HG03460 (cell line): ENCODE data around the gene ABCB6.
"Not testable (repeated sequence)": the region's sequence is repeated elsewhere in the genome, so short reads cannot be mapped to it uniquely, and the experiment has no call there.

Source experiments
- ATAC-seq: cut with Tn5 transposase; IDR thresholded peaks from one replicate; pipeline ENCODE4 v1.9.1; 2021; ENCODE audit not compliant: unreplicated experiment

ABCB6 gene

DNA sequence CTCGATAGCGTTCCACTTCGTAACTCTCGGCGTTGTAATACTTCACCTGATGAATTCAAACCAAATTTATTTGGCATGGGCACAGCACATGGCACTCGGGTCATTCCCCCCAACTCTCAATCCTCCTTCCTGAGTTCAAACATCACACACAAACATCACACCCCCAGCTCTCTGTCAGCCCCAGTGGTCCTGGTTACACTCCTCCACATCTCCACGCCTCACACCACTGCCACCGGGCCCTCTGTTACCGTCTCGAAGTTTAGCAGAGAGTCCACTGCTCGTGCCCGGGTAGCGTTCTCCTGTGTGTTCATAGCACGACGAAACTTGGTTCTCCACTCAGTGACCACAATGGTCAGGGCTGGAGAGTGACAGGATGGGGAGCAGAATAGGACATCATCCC lies 4.6 kb downstream of the ABCB6 start:
- ATAC-seq = no peak

DNA sequence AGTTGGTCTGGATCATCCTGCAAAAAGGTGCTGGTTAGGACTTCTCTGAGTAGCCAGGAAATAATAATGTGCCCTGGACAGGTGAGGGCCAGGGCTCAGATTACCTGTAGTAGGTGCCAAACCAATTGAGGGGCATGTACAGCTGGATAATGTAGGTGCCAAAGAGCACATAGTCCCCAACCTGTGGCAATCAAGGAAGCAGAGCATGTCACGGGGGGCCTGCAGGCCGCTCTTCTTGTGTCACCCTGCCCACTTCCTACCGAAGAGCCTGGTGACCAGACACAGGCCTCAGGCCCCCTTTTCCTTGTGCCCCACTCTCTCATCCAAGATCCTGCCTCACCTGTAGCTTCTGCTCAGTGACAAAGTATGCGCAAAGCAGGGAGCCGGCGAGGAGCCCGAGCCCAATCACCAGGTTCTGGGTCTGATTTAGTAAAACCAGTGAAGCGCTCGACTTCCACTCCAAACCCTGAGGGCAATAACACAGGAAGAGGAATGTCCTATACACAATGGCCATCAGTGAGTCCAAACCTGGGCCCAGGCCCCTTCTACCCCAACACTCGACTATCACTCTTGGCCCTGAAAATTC lies 5.2 kb downstream of the ABCB6 start:
- ATAC-seq = no peak

DNA sequence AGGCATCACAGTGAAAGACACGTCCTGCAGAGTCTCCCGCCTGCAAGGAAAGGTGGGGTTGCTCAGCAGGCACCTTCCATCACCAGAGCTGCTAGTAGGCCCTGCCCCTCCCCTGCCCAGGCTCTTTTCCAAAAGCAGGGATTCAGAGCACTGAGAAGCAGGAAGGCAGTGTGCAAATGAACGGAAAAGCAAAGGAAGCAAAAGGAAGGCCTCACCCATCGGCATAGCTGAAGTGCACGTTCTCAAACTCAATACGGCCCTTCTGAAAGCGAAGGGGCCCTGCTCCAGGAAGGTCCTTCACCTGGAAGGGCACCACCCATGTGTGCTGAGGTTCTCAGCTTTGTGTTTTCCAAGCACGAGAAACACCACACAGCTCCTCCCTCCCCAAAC lies 5.7 kb downstream of the ABCB6 start:
- no peak for ATAC-seq

DNA sequence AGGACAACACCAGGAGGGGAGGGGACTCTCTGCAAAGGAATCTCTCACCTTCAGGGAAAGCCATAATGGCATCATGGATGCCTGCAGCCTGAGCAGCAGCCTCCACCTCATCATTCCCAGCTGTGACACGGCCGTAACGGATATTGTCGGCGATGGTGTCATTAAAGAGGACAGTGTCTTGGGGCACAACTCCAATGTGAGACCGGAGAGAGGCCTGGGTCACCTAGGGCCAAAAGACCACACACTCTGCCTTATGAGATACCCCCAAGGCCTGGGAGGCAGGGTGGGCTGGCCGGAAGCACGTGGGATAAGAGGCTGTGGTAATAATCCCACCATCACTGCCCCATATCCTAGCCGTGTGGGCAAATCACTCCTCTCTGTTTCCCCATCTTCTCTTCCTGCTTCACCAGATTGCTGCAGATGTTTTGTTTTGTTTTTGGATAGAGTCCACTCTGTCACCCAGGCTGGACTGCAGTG lies 7.8 kb downstream of the ABCB6 start:
- ATAC-seq = no peak

DNA sequence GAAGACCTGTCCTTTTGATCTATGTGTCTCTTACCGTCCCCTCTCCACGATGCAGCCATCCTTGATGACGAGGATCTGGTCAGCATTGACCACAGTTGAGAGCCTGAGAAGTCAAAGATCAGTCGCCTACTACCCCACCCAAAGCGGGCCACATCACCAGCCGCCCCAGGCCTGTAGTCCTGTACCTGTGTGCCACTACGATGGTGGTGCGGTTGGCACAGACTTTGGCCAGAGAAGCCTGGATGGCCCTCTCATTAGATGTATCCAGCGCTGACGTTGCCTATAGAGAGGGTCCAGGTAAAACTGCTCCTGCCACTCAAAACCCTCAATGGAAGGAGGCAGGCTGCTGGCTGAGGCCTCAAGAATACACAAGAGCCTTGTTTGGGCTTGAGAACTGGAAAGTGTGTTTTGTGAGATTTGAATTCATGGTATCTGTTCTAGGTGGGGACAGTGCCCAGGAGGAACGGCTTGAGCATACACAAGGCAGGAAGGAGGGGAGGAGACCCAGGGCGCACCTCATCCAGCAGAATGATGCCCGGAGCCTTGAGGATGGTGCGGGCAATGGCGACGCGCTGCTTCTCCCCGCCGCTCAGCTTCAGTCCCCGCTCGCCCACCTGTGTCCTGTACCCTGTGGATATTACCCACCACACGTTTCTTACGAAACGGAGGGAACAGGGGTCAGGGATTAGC lies 8.4 kb downstream of the ABCB6 start:
- no peak for ATAC-seq

DNA sequence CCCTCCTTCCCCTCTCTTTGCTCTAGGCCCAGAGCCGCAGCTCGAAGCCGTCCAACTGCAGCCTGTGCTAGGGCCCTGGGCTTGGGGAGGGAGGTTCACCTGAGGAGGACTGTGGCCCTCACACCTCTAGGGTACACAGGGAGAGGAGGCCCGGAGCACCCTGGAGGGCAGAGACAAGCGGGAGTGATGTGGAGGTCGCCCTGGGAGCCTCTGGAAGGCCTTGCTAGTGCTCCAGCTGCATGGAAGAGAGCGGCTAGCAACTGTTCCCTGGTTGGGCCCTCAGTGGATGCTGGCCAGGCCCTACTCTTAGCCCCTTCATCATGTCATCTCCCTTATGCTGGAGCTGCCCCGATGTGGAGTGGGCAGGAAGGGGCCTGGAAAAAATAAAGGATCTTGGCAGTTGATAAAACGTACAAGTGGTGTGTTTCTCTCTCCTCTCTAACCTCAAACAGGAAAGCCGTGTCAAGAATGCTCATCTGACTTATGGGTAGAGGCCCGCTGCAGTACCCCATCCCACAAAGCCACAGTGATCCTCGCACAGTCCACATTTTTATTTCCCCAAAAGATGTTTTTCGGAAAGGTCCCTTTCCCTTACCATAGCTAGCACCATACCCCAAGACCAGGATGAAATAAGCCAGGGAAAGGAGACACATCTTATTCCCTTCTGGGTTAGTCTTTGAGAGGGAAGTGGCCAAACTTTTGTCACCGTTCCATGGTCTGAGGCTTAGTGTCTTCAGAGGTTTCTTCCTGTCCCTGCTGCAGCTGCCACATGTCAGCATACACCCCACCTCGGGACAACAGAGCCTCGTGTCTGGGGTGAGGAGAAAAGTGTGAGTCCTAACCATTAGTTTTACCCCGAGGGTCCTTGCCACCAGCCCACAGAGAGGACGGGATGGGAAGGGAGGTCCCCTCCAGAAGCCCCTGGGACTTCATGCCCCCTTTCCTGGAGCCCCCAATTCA lies 9.2 kb downstream of the ABCB6 start:
- no peak for ATAC-seq

DNA sequence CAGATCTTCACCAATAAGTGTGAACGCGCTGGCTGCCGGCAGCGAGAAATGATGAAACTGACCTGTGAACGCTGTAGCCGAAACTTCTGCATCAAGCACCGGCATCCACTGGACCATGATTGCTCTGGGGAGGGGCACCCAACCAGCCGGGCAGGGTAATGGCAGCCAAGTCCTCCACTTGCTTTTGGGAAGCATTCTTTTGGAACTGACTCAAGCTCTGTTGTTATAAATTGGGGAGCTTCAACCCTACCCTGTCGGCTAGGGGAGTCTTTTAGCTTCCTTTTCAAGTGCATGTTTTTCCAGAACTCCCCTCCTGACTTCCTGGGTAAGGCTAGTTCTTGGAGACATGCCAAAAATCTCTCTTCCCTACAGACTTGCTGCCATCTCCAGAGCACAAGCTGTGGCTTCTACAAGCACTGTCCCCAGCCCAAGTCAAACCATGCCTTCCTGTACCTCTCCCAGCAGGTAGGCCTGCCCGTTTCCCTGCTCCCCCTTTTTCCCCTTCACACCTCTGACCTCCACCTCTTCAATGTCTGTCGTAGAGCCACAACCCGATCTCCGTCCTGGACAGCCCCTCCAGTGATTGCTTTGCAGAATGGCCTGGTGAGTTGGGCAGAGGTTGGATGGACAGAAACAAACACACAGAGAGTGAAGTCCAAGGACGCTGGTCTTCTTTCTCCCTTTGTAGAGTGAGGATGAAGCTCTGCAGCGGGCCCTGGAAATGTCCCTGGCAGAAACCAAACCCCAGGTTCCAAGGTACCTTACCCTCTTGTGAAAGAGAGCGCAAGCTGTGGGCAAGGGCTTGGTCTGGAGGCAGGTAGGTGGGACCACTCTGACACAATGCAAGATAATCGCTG lies 10.6 kb downstream of the ABCB6 start:
- no peak for ATAC-seq

DNA sequence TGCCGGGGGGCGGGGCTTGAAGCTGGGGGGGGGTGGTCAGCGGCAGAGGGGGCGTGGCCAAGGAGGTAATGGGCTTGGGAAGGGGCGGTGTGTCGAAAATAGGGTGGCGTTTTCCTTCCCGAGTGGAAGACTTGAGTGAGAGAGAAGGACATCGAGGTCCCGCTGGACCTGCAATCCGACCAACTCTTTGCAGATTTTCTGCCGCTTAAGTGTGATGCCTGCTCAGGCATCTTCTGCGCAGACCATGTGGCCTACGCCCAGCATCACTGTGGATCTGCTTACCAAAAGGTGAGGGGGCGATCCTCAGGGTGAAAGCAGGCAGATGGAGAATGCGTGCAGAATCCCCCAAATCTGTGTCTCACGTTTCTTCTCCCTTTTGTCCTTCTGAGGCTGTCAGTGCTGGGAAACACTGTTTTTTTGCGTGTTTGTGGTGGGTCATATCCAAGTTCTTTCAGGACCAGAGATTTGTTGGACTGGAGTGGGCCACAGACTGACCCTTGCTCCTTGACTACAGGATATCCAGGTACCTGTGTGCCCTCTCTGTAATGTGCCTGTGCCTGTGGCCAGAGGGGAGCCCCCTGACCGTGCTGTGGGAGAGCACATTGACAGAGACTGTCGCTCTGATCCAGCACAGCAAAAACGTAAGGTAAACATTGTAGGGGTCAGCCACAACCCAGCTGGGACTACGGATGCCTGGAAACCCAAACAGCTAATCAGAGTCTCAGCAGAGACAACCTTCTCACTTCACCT lies 11.4 kb downstream of the ABCB6 start:
- ATAC-seq = no peak

DNA sequence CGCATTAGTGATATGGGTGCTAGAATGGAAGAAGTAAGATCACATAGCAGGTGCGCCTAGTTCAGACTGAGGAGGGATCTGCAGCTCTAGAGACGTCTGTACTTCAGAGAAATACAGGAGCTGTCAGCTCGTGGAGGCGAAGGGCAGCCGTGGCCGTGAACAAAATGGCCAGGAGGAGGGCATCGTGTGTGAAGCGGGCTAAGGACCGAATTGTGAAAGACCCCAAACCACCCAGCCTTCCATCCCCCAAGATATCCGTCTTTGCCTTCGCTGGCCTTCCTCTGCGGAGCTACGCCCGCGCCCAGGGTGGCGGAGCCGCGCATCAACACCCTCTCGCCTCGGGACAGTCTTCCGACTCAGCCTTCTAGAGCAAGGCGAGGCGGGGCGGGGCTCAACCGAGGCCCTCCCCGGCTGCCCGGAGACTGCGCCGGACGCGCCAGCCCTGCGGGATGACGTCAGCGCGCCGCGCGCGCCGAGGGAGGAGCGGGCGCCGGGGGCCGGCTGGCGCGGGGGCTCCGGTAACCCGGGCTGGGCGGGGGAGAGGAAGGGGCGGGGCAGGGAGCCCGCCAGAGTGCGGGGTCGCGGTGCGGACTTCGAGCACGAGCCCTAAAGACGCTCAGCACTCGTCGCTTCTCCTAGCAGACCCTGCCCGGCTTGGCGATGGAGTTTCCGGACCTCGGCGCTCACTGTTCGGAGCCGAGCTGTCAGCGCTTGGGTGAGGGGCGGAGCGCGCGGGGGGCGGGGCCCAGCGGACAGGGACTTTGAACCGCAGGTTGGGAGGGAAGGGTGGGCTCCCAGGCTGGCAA lies 12.2 kb downstream of the ABCB6 start, which contains the start of gene ZFAND2B:
ZFAND2B (plus strand) TSS at position 455 of the 806 bp plus-strand sequence; CDS start at position 661, 206 bp downstream.
- ATAC-seq = peak; percentile 97

DNA sequence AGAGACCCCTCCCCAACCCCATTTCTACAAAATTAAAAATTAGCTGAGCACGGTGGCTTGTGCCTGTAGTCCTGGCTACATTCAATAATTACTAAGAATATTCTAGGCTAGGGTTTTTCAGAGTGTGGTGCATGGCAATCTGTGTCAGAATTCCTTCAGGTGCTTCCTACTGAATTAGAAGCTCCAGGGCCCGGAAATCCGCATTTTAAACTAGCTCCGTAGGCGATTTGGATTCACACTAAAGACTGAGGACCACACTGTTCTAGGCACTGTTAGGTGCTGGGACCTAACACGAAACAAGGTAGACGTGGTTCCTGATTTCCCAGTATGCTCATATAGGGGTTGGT lies 12.8 kb downstream of the ABCB6 start:
- ATAC-seq = no peak

DNA sequence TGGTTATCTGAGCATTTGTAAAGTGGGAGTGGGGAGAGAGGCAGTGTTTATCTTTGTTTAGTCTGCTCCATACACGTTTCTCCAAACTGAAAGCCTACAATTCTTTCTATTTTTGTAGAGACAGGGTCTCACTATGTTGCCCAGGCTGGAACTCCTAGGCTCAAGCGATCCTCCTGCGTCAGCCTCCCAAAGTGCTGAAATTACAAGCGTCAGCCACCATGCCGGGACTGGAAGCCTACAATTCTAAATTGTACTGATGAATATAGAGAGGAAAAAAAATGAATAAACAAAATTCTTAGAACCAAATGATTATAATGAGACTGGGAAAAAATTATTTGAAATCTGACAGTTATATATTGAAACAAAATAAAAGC lies 13.6 kb downstream of the ABCB6 start:
- ATAC-seq = no peak

DNA sequence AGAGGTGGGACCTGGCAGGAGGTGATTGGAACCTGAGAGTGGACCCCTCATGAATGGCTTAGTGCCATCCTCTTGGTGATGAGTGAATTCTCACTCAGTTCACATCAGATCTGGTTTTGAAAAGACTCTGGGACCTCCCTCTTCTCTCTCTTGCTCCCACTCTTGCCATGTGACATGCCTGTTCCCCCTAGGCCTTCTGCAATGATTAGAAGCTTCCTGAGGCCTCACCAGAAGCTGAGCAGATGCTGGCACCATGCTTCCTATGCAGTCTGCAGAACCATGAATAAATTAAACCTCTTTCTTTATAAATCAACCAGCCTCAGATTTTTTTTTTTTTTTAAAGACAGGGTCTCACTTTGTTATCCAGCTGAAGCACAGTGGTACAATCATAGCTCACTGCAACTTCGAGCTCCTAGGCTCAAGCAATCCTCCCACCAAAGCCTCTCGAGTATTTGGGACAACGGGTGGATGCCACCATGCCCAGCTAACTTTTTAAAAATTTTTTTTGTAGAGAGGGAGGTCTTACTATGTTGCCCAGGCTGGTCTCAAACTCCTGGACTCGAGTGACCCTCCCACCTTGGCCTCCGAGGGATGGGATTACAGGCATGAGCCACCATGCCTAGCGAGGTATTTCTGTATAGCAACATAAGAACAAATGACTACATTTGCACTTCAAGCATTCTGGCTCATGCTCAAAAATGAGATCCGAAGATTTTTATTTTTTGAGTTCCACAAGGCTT lies 14.2 kb downstream of the ABCB6 start:
- no peak for ATAC-seq

DNA sequence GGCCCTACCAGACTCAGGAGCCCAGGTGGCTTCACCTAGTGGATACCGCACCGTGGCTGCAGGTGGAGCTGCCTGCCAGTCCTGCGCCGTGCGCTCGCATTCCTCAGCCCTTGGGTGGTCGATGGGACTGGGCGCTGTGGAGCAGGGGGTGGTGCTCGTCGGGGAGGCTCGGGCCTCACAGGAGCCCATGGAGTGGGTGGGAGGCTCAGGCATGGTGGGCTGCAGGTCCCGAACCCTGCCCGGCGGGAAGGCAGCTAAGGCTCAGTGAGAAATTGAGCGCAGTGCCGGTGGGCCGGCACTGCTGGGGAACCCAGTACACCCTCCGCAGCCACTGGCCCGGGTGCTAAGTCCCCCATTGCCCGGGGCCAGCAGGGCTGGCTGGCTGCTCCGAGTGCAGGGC lies 17.4 kb downstream of the ABCB6 start:
- not testable (repeated sequence) for ATAC-seq

DNA sequence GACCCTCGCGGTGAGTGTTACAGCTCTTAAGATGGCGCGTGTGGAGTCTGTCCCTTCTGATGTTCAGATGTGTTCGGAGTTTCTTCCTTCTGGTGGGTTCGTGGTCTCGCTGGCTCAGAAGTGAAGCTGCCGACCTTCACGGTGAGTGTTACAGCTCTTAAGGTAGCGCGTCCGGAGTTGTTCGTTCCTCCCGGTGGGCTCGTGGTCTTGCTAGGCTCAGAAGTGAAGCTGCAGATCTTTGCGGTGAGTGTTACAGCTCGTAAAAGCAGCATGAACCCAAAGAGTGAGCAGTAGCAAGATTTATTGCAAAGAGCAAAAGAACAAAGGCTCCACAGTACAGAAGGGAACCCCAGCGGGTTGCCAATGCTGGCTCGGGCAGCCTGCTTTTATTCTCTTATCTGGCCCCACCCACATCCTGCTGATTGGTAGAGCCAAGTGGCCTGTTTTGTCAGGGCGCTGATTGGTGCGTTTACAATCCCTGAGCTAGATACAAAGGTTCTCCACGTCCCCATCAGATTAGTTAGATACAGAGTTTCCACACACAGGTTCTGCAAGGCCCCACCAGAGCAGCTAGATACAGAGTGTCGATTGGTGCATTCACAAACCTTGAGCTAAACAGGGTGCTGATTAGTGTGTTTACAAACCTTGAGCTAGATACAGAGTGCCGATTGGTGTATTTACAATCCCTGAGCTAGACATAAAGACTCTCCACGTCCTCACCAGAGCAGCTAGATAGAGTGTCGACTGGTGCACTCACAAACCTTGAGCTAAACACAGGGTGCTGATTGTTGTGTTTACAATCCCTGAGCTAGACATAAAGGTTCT lies 18.0 kb downstream of the ABCB6 start:
- ATAC-seq = not testable (repeated sequence)

DNA sequence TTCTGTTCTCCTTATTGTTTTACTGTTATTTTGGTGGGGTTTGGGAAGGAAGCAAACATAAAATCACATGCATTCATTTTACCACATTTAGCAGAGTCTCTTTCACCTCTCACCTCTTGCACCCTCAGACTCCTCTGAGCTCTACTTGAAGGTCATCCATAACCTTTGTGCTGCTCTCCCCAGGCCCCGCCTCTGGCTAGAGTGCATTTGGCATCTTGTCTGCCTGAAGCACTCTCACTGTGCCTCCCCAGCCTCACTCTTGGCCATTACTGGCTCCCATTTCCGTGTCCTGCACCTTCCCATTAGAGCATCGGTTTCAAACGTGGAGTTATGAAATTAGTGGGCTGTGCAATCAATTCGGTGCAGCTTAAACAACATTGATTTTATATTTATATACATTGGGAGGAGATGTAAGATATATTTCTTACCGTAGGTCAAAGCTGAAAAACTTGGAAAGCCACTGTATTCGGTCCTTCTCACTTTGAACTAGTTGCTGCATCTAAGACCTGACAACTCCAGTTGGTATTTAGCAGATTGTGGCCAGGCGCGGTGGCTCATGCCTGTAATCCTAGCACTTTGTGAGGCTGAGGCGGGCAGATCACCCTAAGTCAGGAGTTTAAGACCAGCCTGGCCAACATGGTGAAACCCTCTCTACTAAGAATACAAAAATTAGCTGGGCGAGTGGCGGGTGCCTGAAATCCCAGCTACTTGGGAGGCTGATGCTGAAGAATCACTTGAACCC lies 19.1 kb downstream of the ABCB6 start:
- no peak for ATAC-seq

DNA sequence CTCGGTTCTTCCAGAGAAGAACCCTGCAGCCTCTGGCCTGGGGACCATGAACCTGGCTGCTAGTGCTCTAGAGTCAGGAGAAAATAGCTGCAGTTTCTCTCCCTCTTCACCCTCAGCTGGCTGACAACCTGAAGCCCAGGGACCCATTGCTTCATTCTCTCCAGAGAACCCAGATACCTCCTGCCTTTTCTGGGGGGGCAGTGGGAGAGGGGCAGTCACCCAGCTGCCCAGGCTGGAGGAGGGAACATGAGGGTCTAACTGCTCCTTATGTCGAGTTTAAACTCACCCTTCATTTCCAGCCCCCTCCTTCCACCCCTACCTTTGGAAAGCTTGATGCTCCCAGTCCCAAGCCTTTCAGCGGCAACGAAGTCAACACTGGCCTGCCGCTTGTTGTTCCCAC lies 19.8 kb downstream of the ABCB6 start:
- no peak for ATAC-seq

DNA sequence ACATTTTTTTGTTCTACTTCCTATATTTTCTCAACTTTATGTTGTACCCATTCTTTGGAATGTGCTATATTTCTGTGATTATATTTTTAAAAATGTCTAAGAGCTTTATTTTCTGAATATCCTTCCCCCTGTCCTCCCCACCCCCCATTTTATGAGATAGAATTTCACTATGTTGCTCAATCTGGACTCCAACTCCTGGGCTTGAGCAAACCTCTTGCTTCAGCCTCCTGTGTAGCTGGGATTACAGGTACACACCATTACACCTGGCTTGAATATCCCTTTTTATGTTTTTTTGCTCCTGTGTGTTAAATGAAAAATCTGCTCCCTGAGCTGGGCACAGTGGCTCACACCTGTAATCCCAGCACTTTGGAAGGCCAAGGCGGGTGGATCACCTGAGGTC lies 21.4 kb downstream of the ABCB6 start:
- ATAC-seq = no peak
